NOMO-1 treated with dmso at 0.1 percent for 144 hours (cell line): Measurements from ENCODE around the gene ASB16.
A peak's percentile ranks its signal among the peaks of the same experiment; 100 is the strongest.

Source experiments
- DNase-seq: peaks from one replicate; lab custom pipeline; 2025; ENCODE audit not compliant: unreplicated experiment; lab: John Stamatoyannopoulos, UW

ASB16 gene

GRCh38 chr17:44207319-44207718 lies 36.8 kb downstream of the ASB16 start:
- DNase-seq = no peak

- no peak for DNase-seq
Measured at GRCh38 chr17:44207743-44208142, 37.2 kb downstream of the ASB16 start.

- DNase-seq = no peak
Measured at GRCh38 chr17:44209786-44210341, 39.4 kb downstream of the ASB16 start.

- peak; percentile 95 for DNase-seq
Measured at GRCh38 chr17:44210342-44211192, 40.1 kb downstream of the ASB16 start.

- no peak for DNase-seq
Measured at GRCh38 chr17:44211281-44212265, 41.1 kb downstream of the ASB16 start.

GRCh38 chr17:44212507-44213402 lies 42.3 kb downstream of the ASB16 start:
- DNase-seq = no peak

- DNase-seq = no peak
Measured at GRCh38 chr17:44213403-44214229, 43.1 kb downstream of the ASB16 start.

GRCh38 chr17:44214230-44214494 lies 43.7 kb downstream of the ASB16 start:
- no peak for DNase-seq

GRCh38 chr17:44214896-44215295 lies 44.4 kb downstream of the ASB16 start:
- no peak for DNase-seq

GRCh38 chr17:44216173-44216572 lies 45.7 kb downstream of the ASB16 start:
- DNase-seq = no peak

- DNase-seq = no peak
Measured at GRCh38 chr17:44216694-44217093, 46.2 kb downstream of the ASB16 start.

- no peak for DNase-seq
Measured at GRCh38 chr17:44217738-44218343, 47.3 kb downstream of the ASB16 start.

- peak; percentile 89 for DNase-seq
Measured at GRCh38 chr17:44218344-44219107, 48.0 kb downstream of the ASB16 start.

GRCh38 chr17:44219108-44219615 lies 48.7 kb downstream of the ASB16 start:
- DNase-seq = peak; percentile 39

- DNase-seq = peak; percentile 48
Measured at GRCh38 chr17:44219616-44220212, 49.2 kb downstream of the ASB16 start, which contains the start of gene UBTF. TSS of gene UBTF (minus strand) at chr17:44219675. CDS start at chr17:44218229, 1,446 bp downstream.

- DNase-seq = peak; percentile 19
Measured at GRCh38 chr17:44220213-44221083, 49.9 kb downstream of the ASB16 start.
